ENCODE measurements around the gene TMEM131L. TPM values are rescaled to one million over a fixed set of nuclear protein-coding genes. Genes with fewer than 3 reads are reported as not detected.
"Not testable (repeated sequence)": the region's sequence is repeated elsewhere in the genome, so short reads cannot be mapped to it uniquely, and the experiment has no call there.

The TMEM131L gene
- total RNA-seq, 1 donor from 2014 or later = 29.8 TPM

- Mint-ChIP-seq H3K36me3 (ENCODE audit: low read depth, unreplicated experiment) (no peaks in the 10 kb centered on the region), H3K4me3 (ENCODE audit: unreplicated experiment) (no peak overlapping the region), H3K4me1 (ENCODE audit: unreplicated experiment) (peaks cover 9% of the 10 kb centered on the region), H3K27me3 (ENCODE audit: unreplicated experiment) (no peaks in the 10 kb centered on the region), H3K27ac (ENCODE audit: unreplicated experiment) (no peak overlapping the region), H3K9me3 (ENCODE audit: unreplicated experiment) (no peaks in the 10 kb centered on the region)
- DNase-seq (ENCODE audit: low spot score) = no peak
- no peak for TF ChIP-seq CTCF (IDR thresholded peaks at IDR 0.05; ENCODE audit: unreplicated experiment)
Observed at GRCh38 chr4:153448003-153448731, 18.0 kb upstream of the TMEM131L start.

DNA sequence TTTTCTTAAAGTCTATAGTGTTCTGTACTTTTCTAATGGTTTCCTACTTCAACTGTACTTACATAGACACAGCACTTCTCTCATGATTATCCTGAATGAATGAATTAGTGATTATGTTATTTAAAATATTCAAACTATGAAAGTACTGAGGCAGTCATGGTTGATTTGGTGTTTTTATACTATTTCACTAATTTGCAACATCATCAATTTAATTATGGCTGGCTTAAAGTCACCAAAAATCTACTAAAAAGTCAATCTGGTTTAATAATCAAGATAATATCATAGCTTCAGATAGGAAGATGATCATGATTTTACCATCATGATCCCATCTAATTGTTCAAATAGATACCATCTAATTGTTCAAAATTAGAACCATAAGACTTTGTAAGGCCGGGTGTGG lies 16.8 kb upstream of the TMEM131L start:
- H3K4me1 Mint-ChIP-seq (ENCODE audit: unreplicated experiment) = peaks cover 9% of the 10 kb centered on the region
- TF ChIP-seq CTCF (IDR thresholded peaks at IDR 0.05; ENCODE audit: unreplicated experiment) = no peak
- H3K27ac Mint-ChIP-seq (ENCODE audit: unreplicated experiment) = no peak overlapping the region
- DNase-seq (ENCODE audit: low spot score) = no peak
- no peaks in the 10 kb centered on the region for H3K27me3 Mint-ChIP-seq (ENCODE audit: unreplicated experiment)
- H3K4me3 Mint-ChIP-seq (ENCODE audit: unreplicated experiment) = no peak overlapping the region
- no peaks in the 10 kb centered on the region for H3K36me3 Mint-ChIP-seq (ENCODE audit: low read depth, unreplicated experiment)
- no peaks in the 10 kb centered on the region for H3K9me3 Mint-ChIP-seq (ENCODE audit: unreplicated experiment)

GRCh38 chr4:153450544-153450917 lies 15.6 kb upstream of the TMEM131L start:
- no peaks in the 10 kb centered on the region for H3K9me3 Mint-ChIP-seq (ENCODE audit: unreplicated experiment)
- H3K27me3 Mint-ChIP-seq (ENCODE audit: unreplicated experiment) = no peaks in the 10 kb centered on the region
- TF ChIP-seq CTCF (IDR thresholded peaks at IDR 0.05; ENCODE audit: unreplicated experiment) = no peak
- peak overlapping the region; percentile 49 for H3K27ac Mint-ChIP-seq (ENCODE audit: unreplicated experiment)
- no peak for DNase-seq (ENCODE audit: low spot score)
- no peak overlapping the region for H3K4me3 Mint-ChIP-seq (ENCODE audit: unreplicated experiment)
- peaks cover 9% of the 10 kb centered on the region for H3K4me1 Mint-ChIP-seq (ENCODE audit: unreplicated experiment)
- H3K36me3 Mint-ChIP-seq (ENCODE audit: low read depth, unreplicated experiment) = no peaks in the 10 kb centered on the region

DNA sequence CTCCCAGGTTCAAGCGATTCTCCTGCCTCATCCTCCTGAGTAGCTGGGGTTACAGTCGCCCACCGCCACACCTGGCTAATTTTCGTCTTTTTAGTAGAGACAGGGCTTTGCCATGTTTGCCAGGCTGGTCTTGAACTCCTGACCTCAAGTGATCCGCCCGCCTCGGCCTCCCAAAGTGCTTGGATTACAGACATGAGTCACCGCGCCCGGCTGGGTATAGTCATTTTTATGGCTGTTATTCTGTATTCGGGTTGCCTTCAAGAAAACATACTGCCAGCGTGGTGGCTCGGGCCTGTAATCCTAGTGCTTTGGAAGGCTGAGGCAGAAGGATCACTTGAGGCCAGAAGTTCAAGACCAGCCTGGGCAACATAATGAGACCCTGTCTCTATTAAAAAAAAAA lies 15.0 kb upstream of the TMEM131L start:
- H3K9me3 Mint-ChIP-seq (ENCODE audit: unreplicated experiment); H3K4me1 Mint-ChIP-seq (ENCODE audit: unreplicated experiment); H3K4me3 Mint-ChIP-seq (ENCODE audit: unreplicated experiment); H3K27ac Mint-ChIP-seq (ENCODE audit: unreplicated experiment); H3K36me3 Mint-ChIP-seq (ENCODE audit: low read depth, unreplicated experiment); DNase-seq (ENCODE audit: low spot score); H3K27me3 Mint-ChIP-seq (ENCODE audit: unreplicated experiment): not testable (repeated sequence)

DNA sequence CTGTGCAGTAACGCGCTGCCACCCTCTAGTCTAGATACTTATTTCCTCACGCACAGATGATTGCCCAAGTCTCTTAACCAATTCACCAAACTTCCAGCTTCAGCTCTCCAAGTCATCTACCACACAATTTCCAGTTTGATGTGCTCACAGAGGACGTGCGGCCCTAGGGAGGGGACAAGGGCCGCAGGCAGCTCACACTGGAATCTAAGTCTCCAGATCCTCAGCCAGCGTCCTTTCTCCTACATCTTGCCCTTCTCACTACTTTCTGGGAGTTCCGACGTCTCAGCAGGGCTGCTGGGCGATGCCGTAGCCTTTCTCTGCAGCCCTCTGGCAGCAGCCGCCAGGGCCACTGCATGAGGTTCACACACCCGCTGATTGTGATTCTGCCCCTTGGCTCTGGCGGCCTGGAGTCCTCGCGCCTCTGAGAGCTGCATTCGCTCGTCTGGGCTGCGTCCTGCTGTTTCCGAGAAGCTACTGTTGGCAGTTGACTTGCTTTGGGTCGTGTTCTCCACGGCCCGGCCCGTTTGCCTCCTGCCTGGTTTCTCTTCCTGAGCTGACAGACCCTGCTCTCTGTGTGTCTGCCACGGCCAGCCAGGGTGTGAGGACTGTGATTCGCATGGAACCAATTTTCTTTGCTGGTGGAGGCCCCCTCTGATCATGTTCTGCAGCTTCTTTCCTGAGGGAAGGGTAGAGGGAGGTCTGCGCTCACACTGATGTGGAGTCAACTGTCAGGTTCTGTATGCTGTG lies 14.1 kb upstream of the TMEM131L start:
- no peaks in the 10 kb centered on the region for H3K9me3 Mint-ChIP-seq (ENCODE audit: unreplicated experiment)
- no peaks in the 10 kb centered on the region for H3K36me3 Mint-ChIP-seq (ENCODE audit: low read depth, unreplicated experiment)
- no peak for DNase-seq (ENCODE audit: low spot score)
- no peak overlapping the region for H3K27ac Mint-ChIP-seq (ENCODE audit: unreplicated experiment)
- H3K4me3 Mint-ChIP-seq (ENCODE audit: unreplicated experiment) = no peak overlapping the region
- H3K27me3 Mint-ChIP-seq (ENCODE audit: unreplicated experiment) = no peaks in the 10 kb centered on the region
- no peak for TF ChIP-seq CTCF (IDR thresholded peaks at IDR 0.05; ENCODE audit: unreplicated experiment)
- peaks cover 9% of the 10 kb centered on the region for H3K4me1 Mint-ChIP-seq (ENCODE audit: unreplicated experiment)

All from endothelial cell (in vitro differentiated cells).